ENCODE measurements around the gene MT2A.

Gene MT2A

DNA sequence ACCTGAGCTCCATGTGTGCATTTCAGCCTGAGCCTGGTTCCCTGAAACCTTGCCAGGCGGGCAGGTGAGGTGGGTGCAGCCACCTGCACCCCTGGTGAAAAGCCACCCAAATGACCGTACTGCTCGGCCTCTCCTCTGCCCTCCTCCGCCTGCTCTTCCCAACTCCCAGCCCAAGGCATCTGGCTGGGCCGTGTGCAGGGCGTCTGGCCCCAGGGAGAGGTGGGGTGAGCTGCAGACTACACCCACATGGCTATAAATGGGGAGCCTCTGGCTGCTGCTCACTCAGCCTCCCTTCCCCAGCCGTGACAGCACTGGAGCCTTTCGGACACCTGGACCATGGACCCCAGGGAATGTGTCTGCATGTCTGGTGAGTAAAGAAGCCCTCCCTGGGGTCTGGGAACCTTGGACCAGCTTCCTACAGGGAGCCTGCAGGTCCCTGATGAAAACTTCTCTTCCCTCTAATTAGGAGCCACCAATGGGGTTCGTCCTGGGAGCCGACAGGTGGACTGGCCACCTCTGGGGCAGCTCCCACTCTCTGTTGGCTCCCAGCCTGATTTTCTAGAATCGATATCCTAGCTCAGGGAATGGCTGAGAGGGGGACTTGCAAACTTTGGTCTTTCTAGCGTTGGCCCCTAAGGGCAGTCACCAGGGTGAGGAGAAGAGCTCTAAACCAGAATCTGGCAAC, 43.4 kb upstream of the MT2A start, which contains the start of gene MT4:
MT4 (plus strand) TSS at position 281 of the 685 bp plus-strand sequence; CDS start at position 337, 56 bp downstream.
- TF ChIP-seq SIN3A (IDR thresholded peaks at IDR 0.05; ENCODE audit: borderline replicate concordance, insufficient read depth, low read length): no peak
- TF ChIP-seq, protein P1, sequence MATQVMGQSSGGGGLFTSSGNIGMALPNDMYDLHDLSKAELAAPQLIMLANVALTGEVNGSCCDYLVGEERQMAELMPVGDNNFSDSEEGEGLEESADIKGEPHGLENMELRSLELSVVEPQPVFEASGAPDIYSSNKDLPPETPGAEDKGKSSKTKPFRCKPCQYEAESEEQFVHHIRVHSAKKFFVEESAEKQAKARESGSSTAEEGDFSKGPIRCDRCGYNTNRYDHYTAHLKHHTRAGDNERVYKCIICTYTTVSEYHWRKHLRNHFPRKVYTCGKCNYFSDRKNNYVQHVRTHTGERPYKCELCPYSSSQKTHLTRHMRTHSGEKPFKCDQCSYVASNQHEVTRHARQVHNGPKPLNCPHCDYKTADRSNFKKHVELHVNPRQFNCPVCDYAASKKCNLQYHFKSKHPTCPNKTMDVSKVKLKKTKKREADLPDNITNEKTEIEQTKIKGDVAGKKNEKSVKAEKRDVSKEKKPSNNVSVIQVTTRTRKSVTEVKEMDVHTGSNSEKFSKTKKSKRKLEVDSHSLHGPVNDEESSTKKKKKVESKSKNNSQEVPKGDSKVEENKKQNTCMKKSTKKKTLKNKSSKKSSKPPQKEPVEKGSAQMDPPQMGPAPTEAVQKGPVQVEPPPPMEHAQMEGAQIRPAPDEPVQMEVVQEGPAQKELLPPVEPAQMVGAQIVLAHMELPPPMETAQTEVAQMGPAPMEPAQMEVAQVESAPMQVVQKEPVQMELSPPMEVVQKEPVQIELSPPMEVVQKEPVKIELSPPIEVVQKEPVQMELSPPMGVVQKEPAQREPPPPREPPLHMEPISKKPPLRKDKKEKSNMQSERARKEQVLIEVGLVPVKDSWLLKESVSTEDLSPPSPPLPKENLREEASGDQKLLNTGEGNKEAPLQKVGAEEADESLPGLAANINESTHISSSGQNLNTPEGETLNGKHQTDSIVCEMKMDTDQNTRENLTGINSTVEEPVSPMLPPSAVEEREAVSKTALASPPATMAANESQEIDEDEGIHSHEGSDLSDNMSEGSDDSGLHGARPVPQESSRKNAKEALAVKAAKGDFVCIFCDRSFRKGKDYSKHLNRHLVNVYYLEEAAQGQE (IDR thresholded peaks at IDR 0.05; ENCODE audit: insufficient read depth in 1 of 2, low read depth in 2 of 2, low read length in 2 of 2): no peak

DNA sequence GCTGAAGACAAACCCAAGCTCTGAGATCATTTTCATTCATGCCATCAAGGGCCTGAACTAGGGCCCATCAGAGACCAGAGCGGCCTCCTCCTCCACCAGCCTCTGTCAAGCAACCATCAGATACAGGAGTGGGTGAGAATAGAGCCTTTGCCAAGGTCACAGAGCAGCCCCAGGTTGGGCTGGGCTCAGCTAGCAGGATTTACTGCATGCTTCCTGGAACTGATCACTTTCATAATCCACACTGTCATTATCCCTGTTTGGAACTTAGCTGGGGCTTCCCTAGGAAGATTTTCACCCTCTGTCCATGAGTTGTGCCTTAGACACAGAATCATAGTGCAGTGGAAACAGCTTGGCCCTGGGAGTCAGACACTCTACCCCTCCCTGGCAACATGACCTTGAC, 38.4 kb upstream of the MT2A start:
- TF ChIP-seq, protein P1 (IDR thresholded peaks at IDR 0.05; ENCODE audit: insufficient read depth in 1 of 2, low read depth in 2 of 2, low read length in 2 of 2): no peak
- TF ChIP-seq TAF1 (IDR thresholded peaks at IDR 0.05; ENCODE audit: borderline replicate concordance, insufficient read depth, low read length) (no peak), POLR2AphosphoS5 (IDR thresholded peaks at IDR 0.05; ENCODE audit: low read depth, low read length) (no peak), FOXP2 (optimal IDR thresholded peaks at IDR 0.05; ENCODE audit: borderline replicate concordance, extremely low read depth, extremely low read length, insufficient read depth) (no peak), SIN3A (IDR thresholded peaks at IDR 0.05; ENCODE audit: borderline replicate concordance, insufficient read depth, low read length) (no peak)

DNA sequence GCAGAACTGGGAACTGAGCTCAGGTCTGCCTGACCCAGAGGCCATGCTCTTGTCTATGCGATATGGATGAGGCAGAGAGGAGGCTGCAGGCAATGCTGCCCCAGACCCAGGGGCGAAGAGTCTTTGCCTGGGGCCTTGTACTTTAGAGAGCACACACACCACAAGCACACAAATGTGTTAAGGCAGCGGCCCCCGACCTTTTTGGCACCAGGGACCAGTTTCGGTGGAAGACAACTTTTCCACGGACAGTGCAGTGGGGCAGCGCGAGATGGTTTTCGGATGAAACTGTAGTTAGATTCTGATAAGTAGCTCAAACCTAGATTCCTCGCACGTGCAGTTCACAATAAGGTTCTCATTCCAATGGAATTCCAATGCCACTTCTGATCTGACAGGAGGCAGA, 36.9 kb upstream of the MT2A start:
- TF ChIP-seq TAF1 (IDR thresholded peaks at IDR 0.05; ENCODE audit: borderline replicate concordance, insufficient read depth, low read length) (no peak), FOXP2 (optimal IDR thresholded peaks at IDR 0.05; ENCODE audit: borderline replicate concordance, extremely low read depth, extremely low read length, insufficient read depth) (no peak), SIN3A (IDR thresholded peaks at IDR 0.05; ENCODE audit: borderline replicate concordance, insufficient read depth, low read length) (no peak), POLR2AphosphoS5 (IDR thresholded peaks at IDR 0.05; ENCODE audit: low read depth, low read length) (no peak)
- TF ChIP-seq, protein P1 (IDR thresholded peaks at IDR 0.05; ENCODE audit: insufficient read depth in 1 of 2, low read depth in 2 of 2, low read length in 2 of 2): no peak

DNA sequence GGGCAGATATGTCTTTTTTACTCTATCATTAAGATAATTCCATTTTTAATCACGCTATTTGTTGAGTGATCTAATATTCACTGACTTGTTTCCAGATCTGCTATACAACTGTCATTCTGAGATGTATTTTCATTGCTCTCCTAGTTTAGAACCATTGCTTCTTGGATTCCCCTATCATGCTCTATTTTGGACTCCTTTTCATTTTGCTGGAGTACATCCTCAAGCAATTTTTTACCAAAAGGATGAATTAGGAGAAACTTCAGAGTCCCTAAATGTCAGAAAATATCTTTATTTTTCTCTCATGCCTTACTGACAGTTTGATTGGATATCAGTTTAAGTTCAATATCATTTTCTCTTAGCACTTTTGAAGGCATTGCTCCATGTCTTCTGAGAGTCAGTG, 33.8 kb upstream of the MT2A start:
- TF ChIP-seq SIN3A (IDR thresholded peaks at IDR 0.05; ENCODE audit: borderline replicate concordance, insufficient read depth, low read length): no peak
- TF ChIP-seq, protein P1 (IDR thresholded peaks at IDR 0.05; ENCODE audit: insufficient read depth in 1 of 2, low read depth in 2 of 2, low read length in 2 of 2): no peak
- no peak for TF ChIP-seq TAF1 (IDR thresholded peaks at IDR 0.05; ENCODE audit: borderline replicate concordance, insufficient read depth, low read length)
- TF ChIP-seq POLR2AphosphoS5 (IDR thresholded peaks at IDR 0.05; ENCODE audit: low read depth, low read length): no peak
- no peak for TF ChIP-seq FOXP2 (optimal IDR thresholded peaks at IDR 0.05; ENCODE audit: borderline replicate concordance, extremely low read depth, extremely low read length, insufficient read depth)

Data from PFSK-1 (cell line).